ENCODE data around the gene ASRGL1. TPM values are rescaled to one million over a fixed set of nuclear protein-coding genes. Genes with fewer than 3 reads are reported as not detected.
"Not testable (repeated sequence)": the region's sequence is repeated elsewhere in the genome, so short reads cannot be mapped to it uniquely, and the experiment has no call there.

ASRGL1 gene
- total and polyA plus RNA-seq, 2 of the 13 experiments (the other 11 are each of a cell fraction or from before 2014, with no cell fraction given), result 50.8 to 97.5 TPM

GRCh38 chr11:62380821-62381245 is 43.6 kb downstream of the ASRGL1 start:
- FAIRE-seq, result peak; percentile 42
- in situ Hi-C loops (cut with HindIII; ENCODE audit: extremely low pct_ligation_motif_present, low pct_unique_long_range_greater_than_20kb); H3K9ac ChIP-seq (ENCODE audit: insufficient read depth, low read depth, low read length); H3K27ac ChIP-seq (ENCODE audit: extremely low read length, insufficient read depth, low read length); H3K36me3 ChIP-seq (replicated peaks in 1 of 2; ENCODE audit: control insufficient read depth in 1 of 2, insufficient read depth in 2 of 2, low read length in 2 of 2); BruUV-seq (replicated peaks); H3K9me3 ChIP-seq (ENCODE audit: low read length); H4K20me1 ChIP-seq (ENCODE audit: insufficient read depth, low read length); H3K27me3 ChIP-seq (ENCODE audit: control insufficient read depth in 1 of 2, insufficient read depth in 2 of 2, low read length in 2 of 2); H3K79me2 ChIP-seq (ENCODE audit: insufficient read depth, low read length); H2AFZ ChIP-seq (ENCODE audit: low read length); TF ChIP-seq LCORL (IDR thresholded peaks at IDR 0.05): not testable (repeated sequence)
- DNase-seq (ENCODE audit: low spot score), result peak; percentile 79
- WGBS (ENCODE audit: low lambda C conversion rate), result 7% methylated on average over 7 of the region's 12 CpGs
- peak; percentile 81 for ATAC-seq
- H3K4me3 ChIP-seq (replicated peaks in 1 of 3; ENCODE audit: insufficient read depth in 1 of 3, low read depth in 2 of 3, low read length in 3 of 3), result peak overlapping the region in 2 of 3 experiments; percentile 26 to 47; a peak in 5 of 6 replicates
- H3K4me2 ChIP-seq (ENCODE audit: low read depth, low read length), result peak overlapping the region; percentile 61
- intact Hi-C loops (cut with micrococcal nuclease; ENCODE audit: unreplicated experiment), result loop anchor here (1.0 kb wide), 2 partner anchors 12 to 313 kb away; no protein-coding TSS in a partner anchor
- ChIA-PET CTCF (ENCODE audit: low intra/inter-chr PET ratio, low total read pairs) (interaction anchor here (1.0 to 2.0 kb wide), 6 partner anchors 13 to 314 kb away, joined by 3 to 25 read pairs (median 4); no protein-coding TSS in a partner anchor), POLR2A (interaction anchor here (1.4 kb wide), 1 partner anchor 193 kb away, joined by 4 read pairs; the partner anchor contains the start of gene EEF1G)
- TF ChIP-seq, protein P1, sequence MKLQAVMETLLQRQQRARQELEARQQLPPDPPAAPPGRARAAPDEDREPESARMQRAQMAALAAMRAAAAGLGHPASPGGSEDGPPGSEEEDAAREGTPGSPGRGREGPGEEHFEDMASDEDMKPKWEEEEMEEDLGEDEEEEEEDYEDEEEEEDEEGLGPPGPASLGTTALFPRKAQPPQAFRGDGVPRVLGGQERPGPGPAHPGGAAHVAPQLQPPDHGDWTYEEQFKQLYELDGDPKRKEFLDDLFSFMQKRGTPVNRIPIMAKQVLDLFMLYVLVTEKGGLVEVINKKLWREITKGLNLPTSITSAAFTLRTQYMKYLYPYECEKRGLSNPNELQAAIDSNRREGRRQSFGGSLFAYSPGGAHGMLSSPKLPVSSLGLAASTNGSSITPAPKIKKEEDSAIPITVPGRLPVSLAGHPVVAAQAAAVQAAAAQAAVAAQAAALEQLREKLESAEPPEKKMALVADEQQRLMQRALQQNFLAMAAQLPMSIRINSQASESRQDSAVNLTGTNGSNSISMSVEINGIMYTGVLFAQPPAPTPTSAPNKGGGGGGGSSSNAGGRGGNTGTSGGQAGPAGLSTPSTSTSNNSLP (IDR thresholded peaks at IDR 0.05; ENCODE audit: low read depth, low read length), result peak; percentile 92
- TF ChIP-seq FOXC1 (CRISPR knock-in tag; IDR thresholded peaks at IDR 0.05; ENCODE audit: borderline replicate concordance), result 0 out of 2 replicates have a peak, but pooled peaks have one; percentile 28
- 0 out of 2 replicates have a peak, but pooled peaks have one; percentile 45 for TF ChIP-seq LCORL (CRISPR knock-in tag; IDR thresholded peaks at IDR 0.05)
- 0 out of 2 replicates have a peak, but pooled peaks have one; percentile 10 for TF ChIP-seq MAX (IDR thresholded peaks at IDR 0.05)
- 0 out of 2 replicates have a peak, but pooled peaks have one; percentile 31 for TF ChIP-seq ARNT2 (CRISPR knock-in tag; IDR thresholded peaks at IDR 0.05; ENCODE audit: low read depth)
- TF ChIP-seq SMC3 (IDR thresholded peaks at IDR 0.05; ENCODE audit: low read length), result peak; percentile 63
- TF ChIP-seq ZMYM4 (CRISPR knock-in tag; IDR thresholded peaks at IDR 0.05), result 0 out of 2 replicates have a peak, but pooled peaks have one; percentile 14
- TF ChIP-seq CTCF (CRISPR knock-in tag; IDR thresholded peaks at IDR 0.05), result peak; percentile 87
- TF ChIP-seq, protein P2, sequence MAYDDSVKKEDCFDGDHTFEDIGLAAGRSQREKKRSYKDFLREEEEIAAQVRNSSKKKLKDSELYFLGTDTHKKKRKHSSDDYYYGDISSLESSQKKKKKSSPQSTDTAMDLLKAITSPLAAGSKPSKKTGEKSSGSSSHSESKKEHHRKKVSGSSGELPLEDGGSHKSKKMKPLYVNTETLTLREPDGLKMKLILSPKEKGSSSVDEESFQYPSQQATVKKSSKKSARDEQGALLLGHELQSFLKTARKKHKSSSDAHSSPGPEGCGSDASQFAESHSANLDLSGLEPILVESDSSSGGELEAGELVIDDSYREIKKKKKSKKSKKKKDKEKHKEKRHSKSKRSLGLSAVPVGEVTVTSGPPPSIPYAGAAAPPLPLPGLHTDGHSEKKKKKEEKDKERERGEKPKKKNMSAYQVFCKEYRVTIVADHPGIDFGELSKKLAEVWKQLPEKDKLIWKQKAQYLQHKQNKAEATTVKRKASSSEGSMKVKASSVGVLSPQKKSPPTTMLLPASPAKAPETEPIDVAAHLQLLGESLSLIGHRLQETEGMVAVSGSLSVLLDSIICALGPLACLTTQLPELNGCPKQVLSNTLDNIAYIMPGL (CRISPR knock-in tag; IDR thresholded peaks at IDR 0.05; ENCODE audit: borderline replicate concordance in 1 of 2, low read depth in 1 of 2), result peak in 1 of 2 experiments; percentile 47; a peak in 1 of 4 replicates
- peak; percentile 52 for TF ChIP-seq GATAD2A (CRISPR knock-in tag; IDR thresholded peaks at IDR 0.05)
- peak; percentile 84 for TF ChIP-seq STAG1 (CRISPR knock-in tag; IDR thresholded peaks at IDR 0.05)
- TF ChIP-seq SAP130 (CRISPR knock-in tag; IDR thresholded peaks at IDR 0.05; ENCODE audit: low read depth), result 0 out of 2 replicates have a peak, but pooled peaks have one; percentile 13
- TF ChIP-seq RAD21 (CRISPR knock-in tag; IDR thresholded peaks at IDR 0.05), result peak; percentile 59
- TF ChIP-seq, protein P3, sequence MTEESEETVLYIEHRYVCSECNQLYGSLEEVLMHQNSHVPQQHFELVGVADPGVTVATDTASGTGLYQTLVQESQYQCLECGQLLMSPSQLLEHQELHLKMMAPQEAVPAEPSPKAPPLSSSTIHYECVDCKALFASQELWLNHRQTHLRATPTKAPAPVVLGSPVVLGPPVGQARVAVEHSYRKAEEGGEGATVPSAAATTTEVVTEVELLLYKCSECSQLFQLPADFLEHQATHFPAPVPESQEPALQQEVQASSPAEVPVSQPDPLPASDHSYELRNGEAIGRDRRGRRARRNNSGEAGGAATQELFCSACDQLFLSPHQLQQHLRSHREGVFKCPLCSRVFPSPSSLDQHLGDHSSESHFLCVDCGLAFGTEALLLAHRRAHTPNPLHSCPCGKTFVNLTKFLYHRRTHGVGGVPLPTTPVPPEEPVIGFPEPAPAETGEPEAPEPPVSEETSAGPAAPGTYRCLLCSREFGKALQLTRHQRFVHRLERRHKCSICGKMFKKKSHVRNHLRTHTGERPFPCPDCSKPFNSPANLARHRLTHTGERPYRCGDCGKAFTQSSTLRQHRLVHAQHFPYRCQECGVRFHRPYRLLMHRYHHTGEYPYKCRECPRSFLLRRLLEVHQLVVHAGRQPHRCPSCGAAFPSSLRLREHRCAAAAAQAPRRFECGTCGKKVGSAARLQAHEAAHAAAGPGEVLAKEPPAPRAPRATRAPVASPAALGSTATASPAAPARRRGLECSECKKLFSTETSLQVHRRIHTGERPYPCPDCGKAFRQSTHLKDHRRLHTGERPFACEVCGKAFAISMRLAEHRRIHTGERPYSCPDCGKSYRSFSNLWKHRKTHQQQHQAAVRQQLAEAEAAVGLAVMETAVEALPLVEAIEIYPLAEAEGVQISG (CRISPR knock-in tag; IDR thresholded peaks at IDR 0.05), result peak; percentile 27; the same call in 1 of the 2 replicates
- peaks cover 25% of the 10 kb centered on the region for H3K4me1 ChIP-seq (ENCODE audit: insufficient read depth, low read length)

Measured in HepG2 (cell line).